Measurements from ENCODE around the gene NSG1.
"Not testable (repeated sequence)": the region's sequence is repeated elsewhere in the genome, so short reads cannot be mapped to it uniquely, and the experiment has no call there.

Gene NSG1

GRCh38 chr4:4437798-4438470 lies 51.0 kb downstream of the NSG1 start:
- no peak for DNase-seq

GRCh38 chr4:4438891-4439290 lies 52.0 kb downstream of the NSG1 start:
- DNase-seq = no peak

- no peak for DNase-seq
These were observed 52.9 kb downstream of the NSG1 start for GRCh38 chr4:4439782-4440181.

- DNase-seq = no peak
These were observed 53.6 kb downstream of the NSG1 start for GRCh38 chr4:4440333-4441061.

- DNase-seq = no peak
These were observed 56.9 kb downstream of the NSG1 start for GRCh38 chr4:4443821-4444220.

GRCh38 chr4:4446434-4446833 lies 59.5 kb downstream of the NSG1 start:
- no peak for DNase-seq

GRCh38 chr4:4455210-4455865 lies 68.4 kb downstream of the NSG1 start:
- no peak for DNase-seq

GRCh38 chr4:4456351-4456750 lies 69.4 kb downstream of the NSG1 start:
- DNase-seq = no peak

GRCh38 chr4:4456816-4457578 lies 70.1 kb downstream of the NSG1 start:
- DNase-seq = no peak

GRCh38 chr4:4457803-4458553 lies 71.1 kb downstream of the NSG1 start:
- no peak for DNase-seq

- no peak for DNase-seq
These were observed 72.3 kb downstream of the NSG1 start for GRCh38 chr4:4459181-4459580.

GRCh38 chr4:4460759-4461158 lies 73.9 kb downstream of the NSG1 start:
- no peak for DNase-seq

GRCh38 chr4:4461178-4461577 lies 74.3 kb downstream of the NSG1 start:
- DNase-seq = no peak

- no peak for DNase-seq
These were observed 74.9 kb downstream of the NSG1 start for GRCh38 chr4:4461850-4462249.

GRCh38 chr4:4462970-4463369 lies 76.1 kb downstream of the NSG1 start:
- no peak for DNase-seq

GRCh38 chr4:4465238-4465637 lies 78.3 kb downstream of the NSG1 start:
- DNase-seq = not testable (repeated sequence)
